ENCODE data around the gene TXNRD1.
"Not testable (repeated sequence)": the region's sequence is repeated elsewhere in the genome, so short reads cannot be mapped to it uniquely, and the experiment has no call there.

Gene TXNRD1

GRCh38 chr12:104215638-104216297 lies at the start of gene TXNRD1:
Gene TXNRD1 (plus strand): TSS chr12:104215779. CDS start chr12:104215803, 24 bp downstream.
- DNase-seq (ENCODE audit: low spot score): peak; percentile 94

GRCh38 chr12:104165801-104166200 lies 49.8 kb upstream of the TXNRD1 start:
- no peak for DNase-seq (ENCODE audit: low spot score)

GRCh38 chr12:104166465-104166864 lies 49.1 kb upstream of the TXNRD1 start:
- DNase-seq (ENCODE audit: low spot score): no peak

DNA sequence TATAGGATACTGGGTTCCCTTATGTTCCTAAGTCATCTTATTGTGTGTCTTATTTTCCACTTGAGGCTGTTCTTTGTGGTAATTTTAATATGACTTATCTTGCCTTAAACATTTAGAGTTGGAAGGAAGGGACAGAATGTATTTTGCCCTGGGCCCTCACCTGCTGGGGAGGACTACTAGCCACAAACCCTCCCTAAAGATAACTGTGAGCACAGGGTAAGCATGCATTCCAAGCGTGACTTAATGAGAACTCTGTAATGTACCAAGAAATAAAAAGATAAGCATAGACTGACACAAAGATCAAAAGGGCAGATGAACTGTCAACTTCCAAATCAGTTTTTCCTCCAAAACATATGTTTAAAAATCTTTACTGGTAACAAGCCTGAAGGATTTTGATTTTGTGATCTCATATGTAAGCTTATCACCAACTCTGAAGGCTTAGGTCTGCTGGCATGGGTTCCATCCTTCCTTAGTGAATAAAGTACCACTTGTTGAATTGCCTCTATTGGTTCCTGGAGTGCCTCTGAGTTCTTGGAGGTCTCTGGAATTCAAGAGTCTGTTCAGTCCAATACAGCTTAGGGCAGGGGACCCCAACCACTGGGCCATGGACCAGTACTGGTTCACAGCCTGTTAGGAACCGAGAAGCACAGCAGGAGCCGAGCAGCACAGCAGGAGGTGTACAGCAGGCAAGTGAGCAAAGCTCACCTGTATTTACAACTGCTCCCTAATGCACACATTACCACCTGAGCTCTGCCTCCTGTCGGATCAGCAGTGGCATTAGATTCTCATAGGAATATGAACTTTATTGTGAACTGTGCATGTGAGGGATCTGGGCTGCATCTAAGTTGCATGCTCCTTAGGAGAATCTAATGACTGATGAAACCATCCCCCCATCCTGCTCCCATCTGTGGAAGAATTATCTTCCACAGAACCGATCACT lies 47.8 kb upstream of the TXNRD1 start:
- DNase-seq (ENCODE audit: low spot score): no peak

DNA sequence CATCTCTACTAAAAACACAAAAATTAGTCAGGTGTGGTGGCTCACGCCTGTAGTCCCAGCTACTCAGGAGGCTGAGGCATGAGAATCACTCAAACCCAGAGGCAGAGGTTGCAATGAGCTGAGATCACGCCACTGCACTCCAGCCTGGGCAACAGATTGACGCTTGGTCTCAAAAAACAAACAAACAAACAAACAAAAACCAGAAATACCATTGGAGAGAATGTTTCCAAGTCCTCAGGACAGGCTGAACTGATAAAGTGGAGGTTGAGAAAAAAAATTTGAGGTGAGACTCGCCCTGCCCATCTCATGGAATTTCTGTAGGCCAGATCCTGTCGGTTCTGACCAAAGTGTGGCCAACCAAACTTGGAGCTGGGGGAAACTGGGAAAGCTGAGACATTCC lies 47.0 kb upstream of the TXNRD1 start:
- no peak for DNase-seq (ENCODE audit: low spot score)

GRCh38 chr12:104171785-104172569 lies 43.6 kb upstream of the TXNRD1 start:
- peak; percentile 70 for DNase-seq (ENCODE audit: low spot score)

- peak; percentile 87 for DNase-seq (ENCODE audit: low spot score)
Observed at GRCh38 chr12:104172570-104172947, 43.0 kb upstream of the TXNRD1 start.

DNA sequence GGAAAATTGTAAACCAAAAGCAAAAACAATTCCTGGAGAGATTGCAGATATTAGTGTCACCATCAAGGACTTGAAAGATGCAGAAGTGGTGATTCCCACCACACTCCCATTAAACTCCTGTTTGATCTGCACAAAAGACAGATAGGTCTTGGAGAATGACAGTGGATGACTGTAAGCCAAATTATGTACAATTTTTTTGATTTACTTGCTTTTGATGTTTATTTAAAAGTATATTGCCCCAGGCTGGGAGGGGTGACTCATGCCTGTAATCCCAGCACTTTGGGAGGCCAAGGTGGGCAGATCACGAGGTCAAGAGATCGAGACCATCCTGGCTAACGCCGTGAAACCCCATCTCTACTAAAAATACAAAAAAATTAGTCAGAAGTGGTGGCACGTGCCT lies 41.8 kb upstream of the TXNRD1 start:
- not testable (repeated sequence) for DNase-seq (ENCODE audit: low spot score)

DNA sequence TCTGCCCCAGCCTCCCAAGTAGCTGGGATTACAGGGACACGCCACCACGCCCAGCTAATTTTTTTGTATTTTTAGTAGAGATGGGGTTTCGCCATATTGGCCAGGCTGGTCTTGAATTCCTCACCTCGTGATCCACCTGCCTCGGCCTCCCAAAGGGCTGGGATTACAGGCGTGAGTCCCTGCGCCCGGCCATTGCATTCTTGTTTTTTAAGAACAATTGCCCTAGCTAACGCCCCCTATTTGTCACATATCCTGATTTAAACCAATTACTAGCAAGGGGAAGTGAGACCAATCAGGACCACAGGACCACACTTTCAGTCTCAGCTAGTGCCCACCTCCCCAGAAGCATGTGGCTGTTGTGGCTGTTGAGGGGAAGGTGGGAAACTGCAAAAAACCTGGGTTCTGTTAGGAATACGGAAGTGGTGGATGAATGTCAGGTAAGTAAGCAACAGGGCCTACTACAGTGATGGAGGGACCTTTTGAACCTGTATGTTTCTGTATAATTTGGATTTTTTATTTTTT lies 39.8 kb upstream of the TXNRD1 start:
- no peak for DNase-seq (ENCODE audit: low spot score)

- DNase-seq (ENCODE audit: low spot score): no peak
Observed at GRCh38 chr12:104177336-104177662, 38.3 kb upstream of the TXNRD1 start.

- no peak for DNase-seq (ENCODE audit: low spot score)
Observed at GRCh38 chr12:104177663-104178501, 37.7 kb upstream of the TXNRD1 start.

DNA sequence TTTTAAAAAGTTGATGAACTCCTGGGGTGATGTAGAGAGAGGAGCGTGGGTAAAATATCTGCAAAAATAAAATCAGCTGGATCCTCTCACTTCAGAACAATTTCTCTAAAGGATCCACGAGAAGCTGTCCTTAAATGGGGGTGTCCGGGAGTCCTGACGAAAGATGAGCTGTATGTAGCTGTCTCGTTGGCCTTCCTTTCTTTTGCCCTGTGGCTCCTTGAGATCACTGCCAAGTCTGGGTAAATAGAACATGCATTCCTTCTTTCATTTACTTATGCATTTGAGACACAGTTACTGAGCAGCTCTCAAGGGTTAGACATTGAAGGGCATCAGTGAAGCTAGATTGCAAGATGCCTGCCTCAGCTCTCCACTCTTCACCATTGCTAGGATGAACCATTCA lies 35.2 kb upstream of the TXNRD1 start:
- no peak for DNase-seq (ENCODE audit: low spot score)

DNA sequence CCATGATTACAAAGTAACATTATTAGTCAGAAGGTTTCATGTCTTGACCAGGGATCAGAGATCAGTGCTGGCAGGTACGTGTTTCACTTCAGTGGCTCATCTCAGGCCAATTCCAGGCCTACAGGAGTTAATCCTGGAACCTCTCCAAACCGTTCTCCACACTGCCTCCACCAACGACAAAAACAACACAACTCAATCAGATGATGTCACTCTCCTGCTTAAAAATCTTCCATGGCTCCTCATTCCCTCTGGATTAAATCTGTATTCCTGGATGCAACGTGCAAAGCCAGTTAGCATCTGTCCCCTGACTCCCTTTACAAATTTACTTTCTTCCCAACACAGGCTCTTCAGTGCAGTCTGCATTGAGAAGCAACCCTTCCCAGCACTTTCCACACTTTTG lies 34.3 kb upstream of the TXNRD1 start:
- DNase-seq (ENCODE audit: low spot score): no peak

DNA sequence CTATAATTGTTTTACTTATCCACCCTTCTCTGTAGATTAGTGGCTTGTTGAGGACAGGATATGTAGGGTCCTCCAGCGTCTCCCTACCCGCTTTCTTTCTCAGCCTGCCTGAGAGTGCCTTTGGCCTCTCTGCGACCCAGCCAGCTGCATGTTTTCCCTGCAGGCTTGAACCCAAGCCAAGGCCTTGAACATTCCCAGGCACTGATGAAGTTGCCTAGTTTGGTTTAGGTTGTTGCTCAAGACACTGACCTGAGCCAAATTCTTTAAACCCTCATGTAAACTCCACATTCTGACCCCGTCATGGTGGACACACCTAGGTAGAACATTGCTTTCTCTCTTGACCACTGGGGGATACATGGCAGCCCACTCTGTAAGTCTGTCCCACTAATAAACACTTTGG lies 33.4 kb upstream of the TXNRD1 start:
- no peak for DNase-seq (ENCODE audit: low spot score)

GRCh38 chr12:104182621-104183378 lies 32.8 kb upstream of the TXNRD1 start:
- DNase-seq (ENCODE audit: low spot score): no peak

DNA sequence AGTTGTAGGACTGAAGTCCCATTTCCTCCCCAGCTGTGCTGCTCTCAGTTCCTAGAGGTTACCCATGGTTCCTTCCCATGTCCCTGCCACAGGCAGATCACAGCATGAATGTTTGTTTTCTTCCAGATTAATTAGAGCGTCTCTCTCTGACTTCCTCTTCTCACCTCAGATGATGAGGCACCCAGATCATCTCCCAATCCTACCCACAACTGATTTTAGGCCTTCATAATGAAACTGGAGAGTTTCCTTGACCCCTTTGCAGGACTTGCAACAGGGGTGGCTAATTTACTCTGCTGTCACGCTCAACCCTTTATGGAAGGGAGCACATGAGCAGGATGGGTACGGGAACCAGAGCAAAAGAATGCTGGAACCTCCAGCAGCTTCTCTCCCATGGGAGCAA lies 32.1 kb upstream of the TXNRD1 start:
- DNase-seq (ENCODE audit: low spot score): no peak

GRCh38 chr12:104187446-104188155 lies 28.0 kb upstream of the TXNRD1 start:
- DNase-seq (ENCODE audit: low spot score): no peak

- DNase-seq (ENCODE audit: low spot score): no peak
Observed at GRCh38 chr12:104188534-104188933, 27.0 kb upstream of the TXNRD1 start.

DNA sequence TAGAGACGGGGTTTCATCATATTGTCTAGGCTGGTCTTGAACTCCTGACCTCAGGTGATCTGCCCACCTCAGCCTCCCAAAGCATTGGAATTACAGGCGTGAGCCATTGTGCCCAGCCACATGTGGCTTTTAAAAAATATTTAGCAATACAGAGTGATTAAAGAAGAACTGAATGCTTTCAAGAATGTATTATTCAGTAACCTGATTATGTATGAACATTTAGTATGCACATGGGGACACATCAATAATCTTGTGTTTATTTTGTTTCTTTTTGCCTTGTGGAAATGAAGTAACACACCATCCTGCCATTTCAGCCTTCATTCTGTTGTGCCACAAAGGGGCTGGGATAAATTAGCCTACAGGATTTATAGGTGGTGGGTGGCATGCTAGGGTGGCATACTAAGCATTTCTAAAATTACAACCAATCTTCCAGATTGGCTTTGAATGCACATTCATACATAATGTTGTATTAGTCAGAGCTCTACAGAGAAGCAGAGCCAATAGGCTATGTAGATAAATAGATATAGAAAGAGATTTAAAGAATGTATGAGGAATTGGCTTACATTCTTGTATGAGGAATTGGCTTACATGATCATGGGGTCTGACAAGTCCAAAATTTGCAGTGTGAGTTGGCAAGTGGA lies 25.5 kb upstream of the TXNRD1 start:
- DNase-seq (ENCODE audit: low spot score): no peak

All from D341Med (cell line).